NAMALWA (cell line): ENCODE data around the gene RTL1.

Experiments
- DNase-seq: peaks from one replicate; pipeline ENCODE4 v3.0.0-alpha.2; 2015; ENCODE audit warnings: low spot score

Gene RTL1

DNA sequence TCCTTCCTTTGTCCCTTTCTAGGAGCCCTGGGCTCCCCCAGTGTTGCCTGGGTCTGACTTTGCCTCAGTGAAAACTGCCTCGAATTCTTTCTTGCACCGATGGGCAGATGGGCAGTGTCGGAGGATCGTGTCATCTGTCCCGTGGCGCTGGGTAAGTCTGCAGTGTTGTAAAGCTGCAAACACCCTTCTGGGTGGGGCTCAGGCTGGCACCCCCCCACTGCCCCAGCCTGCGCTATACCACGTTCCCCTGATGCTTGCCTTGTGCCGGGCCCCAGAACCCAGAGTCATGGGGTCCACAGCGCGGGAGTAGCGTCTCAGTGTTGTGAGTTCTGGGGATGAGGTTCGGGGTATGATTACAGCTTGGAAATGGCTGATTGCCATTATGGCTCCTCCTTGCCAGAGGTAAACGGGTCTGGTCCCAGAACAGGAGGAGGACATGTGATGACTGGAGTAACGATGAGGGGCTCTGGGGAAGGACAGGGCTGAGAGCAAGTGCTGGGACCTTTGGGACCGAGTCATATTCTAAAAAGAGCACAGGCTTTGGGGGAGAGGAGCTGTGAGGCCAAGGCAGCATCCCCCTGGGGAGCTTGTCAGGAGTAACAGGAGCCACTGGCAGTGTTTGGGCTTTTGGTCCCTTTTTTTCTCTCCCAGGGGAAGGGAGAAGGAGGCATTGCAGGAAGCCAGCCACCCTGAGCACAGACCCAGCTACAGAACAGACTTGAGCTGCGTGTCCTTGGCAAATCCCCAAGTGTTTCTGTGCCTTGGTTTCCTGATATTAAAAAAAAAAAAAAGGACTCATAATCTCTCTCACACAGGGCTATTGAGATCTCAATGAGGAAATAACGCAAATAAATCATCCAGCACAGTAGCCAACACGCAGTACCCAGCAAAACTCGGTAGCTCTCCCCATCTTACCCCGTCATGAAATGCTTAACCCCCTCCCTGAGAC is 4.3 kb downstream of the RTL1 start:
- DNase-seq: no peak

DNA sequence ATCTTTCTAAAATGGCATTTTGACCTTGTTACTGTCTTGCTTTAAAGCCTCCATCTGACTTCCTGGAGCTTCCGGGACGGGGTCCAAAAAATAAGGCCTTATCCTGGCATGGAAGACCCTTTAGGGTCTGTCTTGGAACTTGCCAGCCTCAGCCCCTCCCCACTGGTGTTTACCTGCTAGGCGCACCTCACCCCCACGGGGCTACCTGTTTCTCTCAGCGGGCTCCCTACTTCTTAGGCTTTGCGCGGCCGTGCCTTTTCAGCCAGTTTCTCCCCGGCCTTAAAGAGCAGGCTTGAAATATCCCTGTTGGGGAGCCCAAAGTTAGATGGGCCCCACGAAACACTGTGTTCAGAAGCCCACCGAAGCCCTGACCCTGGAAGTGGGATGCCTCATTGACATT is 5.1 kb downstream of the RTL1 start:
- DNase-seq: no peak

DNA sequence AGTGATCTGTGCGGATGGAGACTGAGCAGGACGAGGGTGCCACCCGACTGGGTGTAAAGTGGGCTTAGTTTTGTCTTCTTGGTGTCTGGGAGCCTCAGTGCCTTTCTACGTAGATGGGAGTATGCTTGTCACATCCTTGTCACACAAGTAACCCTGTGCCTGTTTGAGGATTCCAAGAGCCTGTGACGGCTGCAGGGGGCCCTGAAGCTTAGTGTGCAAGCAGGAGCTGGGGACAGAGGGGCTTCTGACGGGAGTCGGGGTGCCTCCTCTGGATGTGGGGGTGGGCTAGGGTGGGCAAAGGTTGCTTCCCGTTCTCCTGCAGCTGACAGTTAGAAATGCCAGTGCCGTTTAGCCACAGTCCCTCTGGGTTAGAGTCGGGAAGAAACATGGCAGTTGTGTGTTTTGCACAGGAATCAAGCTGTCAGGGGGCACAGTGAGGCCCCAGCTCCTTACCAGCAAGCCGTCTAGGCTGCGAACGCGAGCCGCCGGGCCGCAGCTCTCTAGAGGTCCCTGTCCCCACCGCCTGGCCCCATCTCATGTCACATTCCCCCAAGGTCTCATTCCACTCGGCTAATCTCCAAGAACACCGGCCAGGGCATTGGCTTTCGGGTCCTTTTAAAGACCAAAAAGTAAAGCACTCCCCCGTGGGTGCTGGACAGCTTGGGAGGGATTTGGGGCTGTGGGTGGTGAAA is 7.0 kb downstream of the RTL1 start:
- no peak for DNase-seq

DNA sequence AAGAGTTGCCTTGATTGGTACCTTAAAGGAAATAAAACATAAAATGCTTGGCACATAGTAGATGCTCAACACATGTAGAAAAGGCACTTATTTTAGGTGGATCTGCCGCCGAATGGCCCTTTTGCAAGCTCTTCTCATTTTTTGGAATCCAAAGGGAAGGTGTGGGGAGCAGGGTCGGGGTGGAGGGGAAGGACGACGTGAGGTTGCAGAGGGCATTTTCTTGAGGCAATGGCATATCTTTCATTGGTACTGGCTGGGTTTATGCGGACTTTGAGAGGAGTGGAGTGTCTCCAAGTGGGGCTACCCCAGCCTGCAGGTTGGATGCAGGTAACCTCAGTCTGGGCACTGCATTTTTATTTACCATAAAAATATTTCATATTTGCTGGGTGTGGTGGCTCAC is 8.1 kb downstream of the RTL1 start:
- DNase-seq: no peak

DNA sequence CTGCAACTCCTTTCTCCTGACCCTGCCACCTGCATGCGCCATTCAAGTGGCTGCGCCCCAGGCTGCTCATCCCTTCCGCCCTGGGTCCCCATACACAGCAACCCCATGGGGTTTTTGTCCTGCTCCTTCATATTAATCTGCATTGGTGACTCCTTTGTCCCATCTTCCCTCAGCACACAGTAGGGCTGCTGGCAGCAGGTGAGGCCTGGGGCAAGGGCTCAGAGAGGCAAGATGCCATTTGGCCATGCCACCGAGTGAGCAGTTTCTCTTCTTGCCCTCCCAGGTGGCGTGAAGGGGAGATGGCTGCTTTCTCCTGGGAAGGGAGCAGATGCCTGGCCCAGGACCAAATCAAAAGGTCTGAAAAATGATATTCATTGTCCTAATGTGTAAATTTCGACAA is 9.1 kb downstream of the RTL1 start:
- DNase-seq: no peak

DNA sequence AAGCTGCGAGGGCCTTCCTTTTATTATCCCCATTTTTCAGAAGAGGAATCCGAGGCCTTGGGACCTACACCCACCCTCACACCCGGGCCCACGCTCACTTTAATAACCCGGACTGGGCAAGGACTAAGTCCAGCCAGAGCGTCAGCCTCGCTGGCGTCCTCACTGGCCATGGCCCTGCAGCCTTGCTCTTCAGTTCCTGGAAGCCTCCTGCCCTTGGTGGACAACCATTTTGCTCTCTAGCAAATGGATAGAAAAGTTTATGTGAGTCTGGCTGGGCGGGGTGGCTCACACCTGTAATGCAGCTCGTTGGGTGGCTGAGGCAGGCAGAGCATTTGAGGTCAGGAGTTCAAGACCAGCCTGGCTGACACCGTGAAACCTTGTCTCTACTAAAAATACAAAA is 9.8 kb downstream of the RTL1 start:
- no peak for DNase-seq

DNA sequence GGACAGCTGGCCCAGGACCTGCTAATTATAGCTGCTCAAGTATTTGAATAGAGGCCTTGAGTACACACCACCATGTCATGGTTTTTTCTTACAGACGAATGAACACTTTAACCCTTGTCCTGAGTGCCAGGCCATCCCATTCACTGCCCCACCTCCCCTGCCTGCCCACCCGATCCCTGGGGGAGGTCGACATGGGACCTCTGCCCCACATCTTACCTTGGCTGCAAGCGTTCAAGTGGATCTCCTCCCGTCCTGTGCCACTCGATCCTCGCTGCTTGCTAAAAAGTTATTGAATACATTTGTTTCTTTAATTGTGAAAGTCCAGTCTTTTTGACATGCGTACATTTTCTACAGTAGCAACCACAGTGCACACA is 10.3 kb downstream of the RTL1 start:
- no peak for DNase-seq

DNA sequence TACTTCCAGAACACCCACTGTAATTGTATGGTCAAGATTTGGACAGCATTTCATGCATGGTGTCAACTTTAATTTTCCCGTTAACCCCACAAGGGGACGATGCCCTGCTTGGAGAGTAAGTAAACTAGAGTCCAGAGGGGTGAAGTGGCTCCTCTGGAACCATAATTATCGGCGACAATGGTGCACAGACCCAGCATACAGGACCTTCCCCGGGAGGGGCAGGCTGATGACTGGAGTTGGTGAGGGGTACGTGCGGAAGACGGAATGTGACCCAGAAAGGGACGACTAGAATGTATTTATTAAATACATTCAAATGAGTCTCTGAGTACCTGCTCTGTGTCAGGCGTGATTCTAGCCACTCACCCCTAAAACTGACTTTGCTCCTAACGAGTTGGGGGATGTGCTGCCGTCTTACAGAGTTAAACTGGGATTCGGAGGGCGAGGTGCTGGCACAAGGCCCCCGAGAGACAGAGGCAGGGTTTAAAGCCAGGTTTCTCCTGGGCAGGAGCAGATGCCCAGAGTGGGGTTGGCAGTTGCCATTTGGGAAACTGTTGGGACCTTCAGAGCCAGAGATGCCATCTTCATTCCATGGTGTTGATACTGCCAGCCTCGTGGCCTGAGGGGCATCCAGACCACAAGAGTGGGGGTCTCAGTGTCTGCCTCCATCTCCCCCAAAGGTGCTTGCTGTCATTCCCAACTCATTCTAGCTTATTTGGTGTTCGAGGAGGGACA is 10.9 kb downstream of the RTL1 start:
- no peak for DNase-seq

DNA sequence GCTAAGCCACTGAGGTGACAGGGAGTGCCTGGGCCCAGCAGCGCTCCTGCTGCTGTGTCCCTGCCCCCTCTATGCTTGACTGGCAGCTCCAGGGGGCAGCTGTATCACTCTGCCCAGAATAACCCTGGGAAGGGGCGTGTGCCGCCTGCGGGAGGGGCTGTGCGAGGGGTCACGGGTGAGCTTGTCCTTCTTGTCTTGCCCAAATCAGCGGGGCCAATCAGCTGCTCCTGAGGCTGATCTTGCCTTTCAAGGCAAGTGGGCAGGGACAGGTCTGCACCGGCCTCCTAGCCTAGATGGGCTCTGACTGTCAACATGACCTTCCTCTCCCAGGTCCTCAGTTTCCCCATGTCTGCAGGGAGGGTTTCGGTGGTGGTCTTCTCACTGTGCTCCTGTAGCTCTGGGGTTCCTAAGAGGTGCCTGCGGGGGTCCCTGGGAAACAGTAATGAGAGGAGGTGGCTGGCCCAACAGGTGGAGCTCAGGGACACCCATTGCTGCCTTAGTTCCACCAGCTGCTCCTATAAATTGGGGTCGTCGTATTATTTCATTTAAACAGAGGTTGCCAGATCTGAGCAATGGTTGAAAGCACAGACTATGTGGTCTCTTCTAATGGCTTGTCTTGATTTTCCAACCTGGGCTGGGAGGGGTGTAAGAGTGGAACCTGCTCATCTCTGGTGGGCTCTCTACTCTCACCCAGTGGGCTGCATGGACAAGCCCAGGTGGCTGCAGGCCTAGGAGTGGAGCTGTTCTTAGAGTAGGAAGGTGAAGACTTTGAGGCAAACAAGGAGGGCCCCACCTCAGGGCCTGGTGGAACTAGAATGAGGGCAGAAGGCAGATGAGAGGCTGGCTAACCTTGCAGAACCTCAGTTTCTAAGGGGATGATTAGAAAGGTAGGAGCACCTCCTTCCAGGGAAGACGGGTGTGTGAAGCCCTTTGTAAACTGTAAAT is 11.7 kb downstream of the RTL1 start:
- DNase-seq: no peak

DNA sequence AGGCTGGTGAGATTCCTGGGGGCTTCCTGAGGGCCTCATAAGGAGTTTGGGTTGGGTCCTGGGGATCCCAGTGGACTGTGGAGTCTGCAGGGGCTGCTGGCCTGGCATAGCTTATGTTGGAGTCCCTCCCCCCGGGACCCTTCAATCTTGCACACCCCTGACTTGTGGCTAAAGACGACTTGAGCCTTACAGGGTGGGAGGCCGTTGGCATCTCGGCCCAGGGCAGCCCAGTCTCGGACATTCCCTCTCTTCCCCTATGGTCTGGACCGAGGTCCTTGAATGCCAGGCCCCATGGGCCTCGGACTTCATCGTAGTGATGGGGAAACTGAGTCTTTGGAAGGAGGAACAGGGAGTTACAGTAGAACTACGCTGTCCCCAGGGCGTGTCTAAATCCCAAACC is 12.5 kb downstream of the RTL1 start:
- no peak for DNase-seq

DNA sequence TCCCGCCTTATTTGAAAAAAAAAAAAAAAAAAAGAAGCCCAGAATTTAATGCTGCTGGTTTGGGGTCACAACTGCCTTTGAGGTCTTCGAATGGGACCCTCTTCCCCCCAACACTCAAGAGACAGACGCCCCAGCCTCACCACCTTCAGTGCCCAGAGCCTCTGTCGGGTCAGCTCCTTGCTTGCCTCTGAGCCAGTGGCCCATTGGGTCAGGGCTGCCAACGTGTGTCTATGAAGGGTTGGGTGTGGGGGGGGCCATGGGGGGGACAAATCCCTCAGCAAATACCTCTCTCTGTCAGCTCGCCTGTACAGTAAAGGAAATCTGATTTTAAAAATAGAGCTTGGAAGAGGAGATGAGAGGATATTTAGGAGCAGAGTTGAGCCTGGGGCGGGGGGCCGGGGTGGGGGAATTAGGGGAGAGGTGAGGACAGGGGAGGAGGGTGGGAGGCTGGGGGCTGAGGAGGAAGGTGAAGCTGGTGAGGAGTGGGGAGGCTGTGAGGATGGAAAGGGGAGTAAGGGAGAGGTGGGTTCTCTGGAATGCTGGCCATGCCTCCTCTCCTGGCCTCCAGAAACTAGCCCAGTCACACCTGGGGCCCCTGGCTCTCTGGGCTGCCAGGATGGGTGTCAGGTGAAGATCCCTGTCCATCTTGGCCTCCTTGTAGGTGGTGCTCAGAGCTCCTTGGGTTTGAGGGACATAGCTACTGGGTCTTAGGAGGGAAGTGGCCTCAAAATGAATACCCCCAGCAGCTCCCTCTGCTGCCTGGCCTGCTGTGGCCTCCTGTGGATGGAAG is 13.3 kb downstream of the RTL1 start:
- no peak for DNase-seq

DNA sequence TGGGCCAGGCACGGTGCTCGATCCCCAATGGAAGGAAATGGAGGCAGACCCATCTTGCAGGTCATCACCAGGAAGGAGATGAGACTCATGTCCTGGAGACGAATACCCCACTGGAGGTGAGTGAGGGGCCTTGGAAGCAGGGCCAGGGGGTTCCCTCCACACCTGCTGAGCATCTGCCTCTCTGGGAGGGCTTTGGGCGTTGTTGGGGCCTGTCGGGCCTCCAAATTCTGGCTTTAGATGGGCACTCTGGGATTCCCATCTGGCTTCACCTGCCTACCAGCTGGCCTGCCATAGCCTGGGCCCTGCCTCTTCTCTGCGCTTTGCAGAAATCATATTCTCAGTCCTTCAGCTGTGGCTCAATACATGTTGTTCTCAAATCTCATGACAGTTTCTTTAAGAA is 13.9 kb downstream of the RTL1 start:
- DNase-seq: no peak

DNA sequence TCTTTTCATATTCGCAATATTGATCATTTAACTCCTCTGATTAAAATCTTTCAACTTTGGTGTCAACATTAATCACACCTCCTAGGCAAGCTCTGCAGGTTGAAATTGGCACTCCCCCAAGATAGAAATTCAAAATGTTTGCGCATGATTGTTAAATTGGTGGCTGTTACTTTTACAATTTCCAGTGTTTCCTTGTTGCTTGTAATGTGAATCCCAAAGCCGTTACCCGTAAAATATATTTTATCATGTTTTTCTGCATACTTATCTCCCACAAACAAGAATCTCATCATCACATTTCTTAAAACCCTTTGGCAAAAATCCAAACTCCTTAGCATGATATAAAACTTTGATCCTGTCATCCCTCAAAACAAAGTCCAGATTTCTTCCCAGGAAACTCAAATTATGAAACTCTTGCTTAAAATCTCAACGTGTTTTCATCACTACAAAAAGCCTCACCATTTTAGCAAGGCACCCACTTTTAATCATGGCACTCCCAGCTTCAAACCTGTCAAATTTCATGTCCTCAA is 14.7 kb downstream of the RTL1 start:
- DNase-seq: no peak

DNA sequence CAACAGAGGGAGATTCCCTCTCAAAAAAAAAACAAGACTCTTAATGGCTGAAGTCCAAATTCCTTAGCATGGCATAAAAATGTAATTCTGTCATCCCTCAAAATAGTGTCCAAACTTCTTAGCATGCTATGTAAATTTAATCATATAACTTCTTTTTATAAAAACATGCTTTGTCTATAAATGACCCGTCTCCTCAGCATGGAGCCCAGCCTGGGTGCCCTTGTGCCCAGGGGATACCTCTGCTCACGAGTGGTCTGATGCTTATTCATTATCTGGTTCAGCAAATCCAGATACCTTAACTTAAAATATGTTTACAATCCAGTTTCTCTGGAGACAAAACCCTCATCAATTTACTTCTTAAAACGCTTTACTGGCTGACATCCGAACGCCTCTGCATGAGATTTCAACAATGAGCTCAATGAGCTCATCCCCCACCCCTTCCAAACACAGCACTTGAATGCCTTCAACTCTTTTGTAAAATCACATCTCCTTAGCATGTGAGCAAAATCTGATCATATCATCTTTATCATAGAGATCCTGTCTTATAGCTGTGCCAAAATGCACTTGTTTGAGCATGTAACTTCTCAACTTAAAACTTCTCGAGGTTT is 15.7 kb downstream of the RTL1 start:
- DNase-seq: no peak

DNA sequence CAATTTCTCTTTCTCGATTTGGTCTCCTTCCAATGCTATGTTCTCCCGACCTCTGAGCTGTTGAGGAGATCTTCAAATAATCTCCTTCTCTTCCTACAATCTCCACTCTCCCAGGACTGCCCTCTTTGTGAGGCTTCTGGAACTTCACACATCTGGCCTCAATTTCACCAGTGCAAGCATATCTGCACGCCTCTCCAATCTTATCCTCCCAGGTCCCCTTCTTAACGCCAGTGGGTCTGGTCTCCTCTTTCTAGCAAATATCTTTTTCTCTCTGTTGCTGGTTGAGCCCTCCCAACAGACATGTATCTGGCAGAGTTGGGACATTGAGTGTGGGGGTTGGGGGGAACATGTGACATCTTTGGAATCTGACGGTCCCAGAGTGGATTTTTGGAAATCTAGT is 17.9 kb downstream of the RTL1 start:
- no peak for DNase-seq

DNA sequence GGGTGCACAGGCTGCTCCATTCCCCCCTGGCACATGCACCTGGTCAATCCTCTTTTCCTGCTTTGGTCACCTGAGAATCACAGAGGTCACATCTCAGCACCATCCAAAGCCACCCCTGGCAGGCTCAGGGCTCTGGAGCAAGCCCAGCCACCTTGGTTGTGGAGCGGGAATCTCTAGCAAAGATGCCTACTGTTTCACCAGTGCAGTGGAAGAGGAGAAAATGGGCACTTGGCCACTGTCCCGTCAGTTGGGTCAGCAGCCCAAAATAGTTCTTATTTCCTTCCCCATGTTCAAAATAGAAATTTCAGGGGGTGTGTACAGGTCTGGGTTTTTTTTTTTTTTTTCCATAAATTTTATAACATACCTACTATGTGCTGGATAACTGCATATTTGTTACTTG is 18.3 kb downstream of the RTL1 start:
- DNase-seq: no peak

DNA sequence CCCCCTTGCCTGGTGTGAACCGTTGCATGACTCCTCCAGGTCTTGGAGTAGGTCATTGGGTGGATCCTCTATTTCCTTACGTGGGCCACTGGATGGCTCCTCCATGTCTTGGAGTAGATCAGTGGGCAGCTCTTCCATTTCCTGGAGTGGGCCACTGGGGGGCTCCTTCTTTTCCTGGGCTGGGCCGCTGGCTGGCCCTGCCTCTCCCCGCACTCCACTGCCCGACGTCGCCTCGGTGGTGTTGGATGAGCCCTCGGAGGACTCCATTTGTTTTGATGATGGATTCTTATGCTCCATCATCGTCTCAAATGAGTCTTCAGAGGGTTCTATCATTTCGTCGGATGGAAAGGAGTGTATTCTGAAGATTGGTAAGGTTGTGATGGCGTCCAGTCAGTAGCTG is 19.1 kb downstream of the RTL1 start:
- no peak for DNase-seq

DNA sequence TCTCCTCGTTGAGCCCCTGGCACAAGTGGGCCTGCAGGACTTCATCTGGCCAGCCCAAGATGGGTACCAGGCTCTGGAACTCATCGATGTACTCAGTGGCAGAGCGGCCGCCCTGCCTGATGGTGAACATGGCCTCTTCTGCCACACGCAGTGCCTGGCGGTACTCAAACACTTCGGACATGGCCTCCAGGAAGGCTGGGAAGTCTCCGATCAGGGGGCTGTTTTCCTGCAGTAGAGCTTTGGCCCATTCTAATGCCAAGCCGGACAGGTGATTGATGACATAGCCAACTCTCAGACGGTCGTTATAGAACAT is 19.8 kb downstream of the RTL1 start:
- no peak for DNase-seq

DNA sequence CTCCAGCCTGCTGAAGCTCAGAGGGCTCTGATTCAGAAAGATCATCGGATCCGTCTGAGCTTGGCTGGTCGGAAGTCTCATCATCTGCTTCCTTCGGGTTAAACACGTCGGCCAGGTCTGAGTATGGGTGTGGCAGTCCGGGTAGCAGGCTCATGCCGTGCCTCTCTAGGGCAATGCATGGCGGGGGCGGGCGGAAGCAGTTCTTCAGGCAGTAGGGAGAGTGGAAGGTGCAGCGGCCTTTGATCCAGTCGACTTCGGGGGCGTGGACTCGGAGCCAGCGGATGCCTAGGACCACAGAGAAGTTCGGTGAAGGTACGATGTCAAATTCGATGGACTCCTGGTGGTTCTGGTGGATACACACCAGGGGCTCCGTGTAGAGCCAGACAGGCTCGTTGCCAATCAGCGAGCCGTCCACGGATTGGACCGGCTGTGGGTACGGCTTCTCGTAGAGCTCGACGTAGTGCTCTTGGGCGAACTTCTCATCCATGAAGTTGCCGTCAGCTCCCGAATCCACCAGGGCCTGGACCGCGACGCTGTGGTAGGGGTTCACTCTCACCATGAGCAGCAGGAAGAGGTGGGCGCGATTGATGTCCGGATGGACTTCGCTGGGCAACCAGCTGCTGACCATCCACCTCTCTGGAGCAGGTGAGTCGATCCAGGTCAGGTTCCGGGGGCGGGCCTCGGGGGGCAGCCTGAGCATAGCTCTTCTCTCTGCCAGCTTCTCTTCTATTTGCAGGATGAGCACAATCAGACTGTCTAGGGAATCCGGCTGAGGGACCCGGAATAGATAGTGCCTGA is 20.3 kb downstream of the RTL1 start:
- no peak for DNase-seq
